NCI-H82 (cell line): ENCODE measurements around the gene ACMSD.
"Not testable (repeated sequence)": the region's sequence is repeated elsewhere in the genome, so short reads cannot be mapped to it uniquely, and the experiment has no call there.

ENCODE experiments used
- DNase-seq: peaks from one replicate; lab custom pipeline; 2025; lab: John Stamatoyannopoulos, UW

The ACMSD gene

DNA sequence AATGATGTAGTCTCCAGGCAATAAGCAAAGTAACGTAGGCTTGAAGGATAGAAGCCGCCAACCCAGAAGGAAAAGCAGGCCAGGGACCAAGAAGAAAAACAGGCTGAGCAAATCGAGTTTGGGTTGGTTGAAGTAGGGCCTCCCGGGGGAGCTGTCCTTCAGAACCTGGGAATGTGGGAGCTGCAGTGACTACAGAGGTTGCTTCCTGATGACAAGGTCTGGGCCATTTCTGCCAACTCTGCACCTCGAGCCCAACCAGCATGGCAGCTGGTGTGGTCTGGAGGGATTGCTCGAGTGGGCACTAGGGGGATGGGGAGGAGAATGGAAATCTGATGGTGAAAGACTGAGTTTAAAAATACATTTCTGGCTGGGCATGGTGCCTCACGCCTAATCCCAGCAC lies 14.1 kb downstream of the ACMSD start:
- no peak for DNase-seq

DNA sequence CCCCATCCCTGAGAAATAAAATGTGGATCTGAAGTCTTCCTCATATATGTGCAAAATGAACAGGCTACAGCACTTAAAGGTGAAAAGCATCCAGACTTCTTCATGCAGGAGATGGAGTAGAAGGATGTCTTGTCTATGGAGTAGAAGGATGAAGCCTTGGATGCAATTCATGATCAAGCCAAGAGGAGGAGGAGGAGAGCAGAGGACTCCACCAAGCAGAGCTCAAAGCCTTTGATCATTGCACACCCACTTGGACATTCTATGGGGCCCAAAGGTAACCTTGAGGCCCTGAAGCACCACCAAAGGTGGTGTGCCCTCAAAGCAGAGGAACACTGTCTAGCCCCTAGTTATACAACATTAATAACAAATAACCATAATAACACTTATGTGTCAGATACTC lies 17.3 kb downstream of the ACMSD start:
- DNase-seq: peak; percentile 5

GRCh38 chr2:134858245-134858644 lies 19.8 kb downstream of the ACMSD start:
- no peak for DNase-seq

GRCh38 chr2:134861173-134861572 lies 22.8 kb downstream of the ACMSD start:
- no peak for DNase-seq

DNA sequence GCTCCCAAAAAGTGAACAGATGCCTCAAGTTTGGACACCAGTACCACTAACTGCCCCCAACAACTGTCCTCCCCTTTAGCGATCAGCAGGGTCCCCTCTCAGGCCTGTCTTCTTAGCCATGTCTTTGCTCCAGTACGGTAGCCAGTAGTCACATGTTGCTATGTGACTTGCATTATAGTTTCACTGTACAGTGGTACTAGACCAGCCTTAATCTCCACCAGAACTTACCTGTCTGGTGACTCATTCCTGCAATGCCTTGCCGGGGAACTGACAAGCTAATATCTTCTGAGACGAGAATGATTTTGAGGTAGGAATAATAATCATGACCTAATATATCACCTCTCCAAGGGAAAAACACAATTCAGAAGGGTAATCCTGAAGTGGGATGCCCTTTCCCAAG lies 23.7 kb downstream of the ACMSD start:
- DNase-seq: no peak

DNA sequence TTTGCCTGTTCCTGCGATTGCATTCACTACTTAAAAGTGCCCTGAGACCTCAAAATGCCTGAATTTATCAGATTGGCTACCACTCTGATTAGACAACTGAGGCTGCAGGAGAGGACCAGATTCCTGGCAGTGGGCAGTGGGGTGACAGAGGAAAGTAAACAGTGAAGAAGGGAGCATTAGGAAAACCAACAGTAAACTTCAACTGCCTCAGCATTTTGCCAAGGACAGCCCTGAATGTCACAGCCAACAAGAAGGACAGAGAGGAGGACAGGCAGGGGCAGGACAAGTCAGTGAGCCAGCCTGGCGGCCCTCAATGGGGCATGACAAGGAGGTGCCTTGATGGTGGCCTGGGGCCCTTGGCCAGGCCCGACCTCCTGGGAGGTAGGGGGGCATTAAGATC lies 24.3 kb downstream of the ACMSD start:
- DNase-seq: no peak

DNA sequence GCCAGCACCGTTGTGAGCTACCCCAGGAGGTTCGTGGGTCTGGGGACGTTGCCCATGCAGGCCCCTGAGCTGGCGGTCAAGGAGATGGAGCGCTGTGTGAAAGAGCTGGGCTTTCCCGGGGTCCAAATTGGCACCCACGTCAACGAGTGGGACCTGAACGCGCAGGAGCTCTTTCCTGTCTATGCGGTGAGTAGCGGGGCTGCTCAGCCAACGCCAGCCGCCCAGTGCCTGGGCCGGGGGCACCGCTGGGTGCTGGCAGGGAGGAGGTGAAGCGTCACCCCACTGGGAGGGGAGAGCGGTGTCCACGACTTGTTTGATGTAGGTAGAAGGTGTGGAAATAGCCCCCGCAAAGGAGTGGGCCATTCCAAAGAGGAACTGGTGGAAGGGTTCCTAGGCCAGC lies 25.0 kb downstream of the ACMSD start:
- no peak for DNase-seq

DNA sequence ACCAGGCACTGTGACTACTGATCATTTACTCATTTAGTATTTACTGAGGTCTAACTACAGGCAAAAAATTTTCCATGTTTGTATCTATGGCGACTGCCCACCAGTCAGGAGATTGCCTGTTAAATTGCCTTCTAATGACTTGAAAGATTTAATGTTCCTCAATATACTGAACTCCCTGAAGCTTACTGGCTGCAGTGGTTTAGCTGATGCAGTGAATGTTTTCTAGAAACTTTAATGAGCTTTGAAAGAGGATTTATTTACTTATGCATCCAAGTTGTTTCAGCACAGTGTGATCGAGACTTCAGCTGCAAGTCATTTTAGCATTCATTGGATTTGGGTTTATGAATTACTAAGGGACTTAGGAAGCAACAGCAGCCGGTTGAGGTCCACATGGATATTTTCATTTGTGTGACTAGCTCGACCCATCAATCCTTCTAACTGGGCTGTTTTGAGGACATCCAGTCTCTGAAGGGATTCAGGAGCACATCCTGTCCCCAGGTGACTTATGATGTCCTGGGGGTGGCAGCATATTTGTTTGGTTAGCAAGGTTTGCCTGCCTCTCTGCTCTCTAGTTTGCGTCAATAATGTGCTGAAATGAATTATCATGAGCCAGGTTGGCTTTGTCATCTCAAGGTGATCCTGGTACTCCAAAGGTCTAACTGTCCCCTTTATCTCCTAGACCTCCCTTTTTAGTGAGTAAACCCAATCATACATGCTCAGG lies 26.8 kb downstream of the ACMSD start:
- DNase-seq: peak; percentile 51

GRCh38 chr2:134866498-134867099 lies 28.2 kb downstream of the ACMSD start:
- DNase-seq: no peak

DNA sequence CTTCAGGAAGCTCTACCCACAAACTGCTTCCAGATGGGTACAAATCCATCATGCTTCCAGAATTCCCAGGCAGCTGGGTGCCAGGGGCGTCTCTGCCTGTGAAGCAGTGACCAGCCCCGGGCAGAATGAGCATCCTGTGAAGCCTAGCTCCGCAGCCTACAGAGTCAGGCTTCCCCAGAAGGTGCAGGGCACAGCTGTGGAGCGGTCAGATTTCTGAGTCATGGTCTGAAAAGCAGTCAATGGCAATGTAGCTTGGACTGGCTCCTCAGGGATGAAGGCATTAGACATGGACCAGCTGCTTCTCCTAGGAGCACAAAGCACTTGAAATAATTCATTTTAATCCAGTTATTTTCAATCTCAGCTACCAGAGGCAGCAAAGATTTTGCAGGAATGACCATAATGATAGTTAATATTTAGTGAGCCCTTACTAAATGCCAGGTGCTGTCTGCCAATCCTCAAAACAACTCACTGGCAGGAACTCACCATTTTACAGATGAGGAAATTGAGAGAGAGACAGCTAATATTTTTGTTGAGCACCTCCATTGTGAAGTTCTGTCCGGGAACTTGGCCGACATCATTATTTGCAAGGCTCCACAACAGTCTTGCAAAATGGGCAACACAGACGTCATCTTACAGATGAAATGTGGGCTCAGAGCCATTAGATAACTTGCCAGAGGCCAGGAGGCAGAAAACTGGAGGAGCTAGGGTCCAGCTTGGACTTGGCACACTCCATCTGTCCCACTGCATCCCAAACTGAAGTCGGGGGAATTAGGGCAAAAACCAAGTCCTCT lies 31.7 kb downstream of the ACMSD start:
- DNase-seq: peak; percentile 69

- no peak for DNase-seq
Observed at GRCh38 chr2:134873152-134873551, 34.7 kb downstream of the ACMSD start.

DNA sequence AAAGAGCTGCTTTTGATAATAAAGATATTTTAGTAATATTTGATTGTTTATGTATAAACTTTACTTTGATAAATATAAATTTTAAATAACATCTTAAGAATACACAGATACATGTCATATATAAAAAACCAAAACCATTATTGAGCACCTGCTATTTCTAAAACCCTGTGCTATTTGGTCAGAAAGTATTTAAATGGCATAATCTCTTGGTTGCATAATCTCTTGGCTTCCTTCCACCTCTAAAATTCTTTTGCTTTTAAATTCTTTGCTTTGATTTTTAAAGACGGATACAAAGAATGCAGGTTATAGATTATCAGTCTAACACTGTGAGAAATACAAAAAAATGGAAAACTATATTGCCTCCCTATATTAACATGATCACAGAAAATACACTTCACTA lies 36.9 kb downstream of the ACMSD start:
- DNase-seq: no peak

GRCh38 chr2:134882773-134883172 lies 44.4 kb downstream of the ACMSD start:
- DNase-seq: no peak

DNA sequence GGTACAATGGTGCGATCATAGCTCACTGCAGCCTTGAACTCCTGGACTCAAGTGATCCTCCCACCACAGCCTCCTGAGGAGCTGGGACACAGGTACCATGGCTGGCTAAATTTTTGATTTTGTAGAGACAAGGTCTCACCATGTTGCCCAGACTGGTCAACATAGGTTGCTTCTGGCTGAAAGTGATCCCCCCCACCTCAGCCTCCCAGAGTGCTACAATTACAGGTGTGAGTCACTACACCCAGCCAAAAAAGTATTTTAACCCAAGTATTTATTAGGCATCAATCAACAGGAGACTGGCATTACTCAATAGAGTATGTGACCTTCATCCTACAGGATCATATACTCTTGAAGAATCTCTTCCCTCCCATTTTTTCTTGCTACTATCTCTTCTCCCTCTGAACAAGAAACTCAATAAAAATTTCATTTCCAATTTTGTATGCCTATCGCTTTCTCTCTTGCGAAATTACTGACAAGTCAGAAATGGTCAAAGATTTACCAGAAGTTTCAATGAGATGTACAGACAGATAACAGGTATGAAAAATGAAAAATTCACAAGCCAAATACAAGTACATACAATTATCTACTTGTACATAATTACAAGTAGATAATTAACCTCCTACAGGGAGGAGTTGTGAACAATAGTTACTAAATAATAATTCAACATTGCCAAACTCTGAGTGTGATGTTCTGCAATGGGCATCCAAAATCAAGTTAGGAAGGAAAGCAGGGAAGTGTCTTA lies 45.3 kb downstream of the ACMSD start:
- no peak for DNase-seq

GRCh38 chr2:134884435-134884834 lies 46.0 kb downstream of the ACMSD start:
- no peak for DNase-seq

GRCh38 chr2:134892282-134893035 lies 54.0 kb downstream of the ACMSD start:
- DNase-seq: peak; percentile 14

GRCh38 chr2:134897932-134898331 lies 59.5 kb downstream of the ACMSD start:
- DNase-seq: peak; percentile 7

- DNase-seq: no peak
Observed at GRCh38 chr2:134899204-134899603, 60.8 kb downstream of the ACMSD start.

- no peak for DNase-seq
Observed at GRCh38 chr2:134900151-134900550, 61.7 kb downstream of the ACMSD start.

- DNase-seq: not testable (repeated sequence)
Observed at GRCh38 chr2:134903701-134904100, 65.3 kb downstream of the ACMSD start.

DNA sequence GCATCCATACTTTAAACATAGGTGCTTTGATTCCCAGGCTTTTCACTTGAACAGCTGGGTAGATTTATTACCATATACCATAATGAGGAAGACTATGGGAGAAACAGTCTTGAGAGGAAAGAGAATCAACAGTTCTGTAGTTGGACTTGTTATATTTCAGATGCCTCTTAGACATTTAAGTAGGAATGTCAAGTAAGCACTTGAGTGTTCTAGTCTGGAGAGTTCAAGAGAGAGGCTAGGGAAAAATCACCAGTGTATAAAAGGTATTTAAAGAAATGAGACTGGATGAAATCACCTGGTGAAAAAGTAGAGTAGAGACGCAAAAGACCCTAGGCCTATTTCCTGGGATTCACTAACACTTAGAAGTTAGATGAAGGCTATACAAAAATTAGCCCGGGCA lies 66.8 kb downstream of the ACMSD start:
- DNase-seq: no peak

GRCh38 chr2:134906726-134907125 lies 68.3 kb downstream of the ACMSD start:
- no peak for DNase-seq
